Nephron (organoid): ENCODE results near the gene PEAK1.

Experiments
- H3K27ac Mint-ChIP-seq, 3 experiments: 2 replicates each; pipeline ENCODE4 v1.8.0; 2020; ENCODE audit warnings: mixed read lengths in 3 of 3, mild to moderate bottlenecking in 2 of 3, moderate library complexity in 1 of 3
- H3K27me3 Mint-ChIP-seq: 2 replicates; pipeline ENCODE4 v1.8.0; 2021; ENCODE audit warnings: low read depth, mild to moderate bottlenecking, moderate library complexity, mixed read lengths
- H3K36me3 Mint-ChIP-seq: 2 replicates; pipeline ENCODE4 v1.8.0; 2020; ENCODE audit warnings: low read depth, mixed read lengths
- H3K4me1 Mint-ChIP-seq: 2 replicates; pipeline ENCODE4 v1.8.0; 2020; ENCODE audit warnings: mixed read lengths
- H3K4me3 Mint-ChIP-seq, 3 experiments: 2 replicates each; pipeline ENCODE4 v1.8.0; 2020; ENCODE audit warnings: mild to moderate bottlenecking in 3 of 3, mixed read lengths in 3 of 3, moderate library complexity in 2 of 3
- H3K9me3 Mint-ChIP-seq: 2 replicates; pipeline ENCODE4 v1.8.0; 2020; ENCODE audit warnings: mixed read lengths
- CTCF ChIP-seq, 3 experiments: fragments of 200-600 bp; sonication (generic); IDR thresholded peaks; one replicate each; pipeline ENCODE4 v1.5.0; 2021; ENCODE audit warnings: antibody characterized with exemption in 3 of 3; ENCODE audit not compliant: unreplicated experiment in 3 of 3

The PEAK1 gene

DNA sequence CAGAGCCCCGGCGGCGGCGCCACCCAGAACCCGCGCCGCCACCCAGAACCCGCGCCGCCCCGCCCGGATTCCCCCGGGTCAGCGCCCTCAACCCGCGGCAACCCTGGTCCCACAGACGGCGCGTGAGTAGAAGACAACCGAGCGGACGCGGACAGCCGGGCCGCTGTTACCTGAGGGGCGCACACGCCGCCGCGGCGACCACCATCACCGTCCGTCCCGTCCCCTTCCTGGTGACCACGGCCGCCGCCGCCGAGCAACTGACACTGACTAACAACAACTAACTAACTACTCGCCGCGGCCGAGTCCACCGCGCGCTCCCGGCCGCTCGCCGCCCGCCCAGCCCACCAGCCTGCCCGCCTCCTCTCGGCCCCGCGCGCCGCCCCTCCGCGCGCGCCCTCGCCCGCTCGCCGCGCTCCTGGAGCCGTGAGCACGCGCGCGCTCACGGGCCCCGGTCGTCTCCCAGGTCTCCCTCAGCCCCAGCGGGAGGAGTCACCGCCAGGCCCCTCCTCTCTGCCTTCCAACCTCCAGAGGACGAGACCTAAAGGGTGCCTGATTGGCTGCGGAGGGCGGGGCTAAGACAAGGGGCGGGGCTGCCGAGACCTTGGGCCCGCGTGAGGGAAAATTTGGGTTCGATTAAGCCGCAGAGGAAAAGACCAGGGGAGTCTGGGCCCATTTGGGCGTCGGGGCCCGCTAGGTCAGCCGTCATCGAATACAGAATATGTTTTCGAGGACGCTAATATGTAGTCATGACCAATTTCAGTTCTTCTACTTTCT is at the start of gene PEAK1:
TSS of gene PEAK1 (minus strand) at position 269 of the 774 bp plus-strand sequence. CDS start 238,178 bp downstream, outside the sequence.
- Mint-ChIP-seq H3K27ac (peak within 1 kb of the TSS; percentile 97 to 100 (median 100)), H3K4me1 (peaks cover 48% of the 10 kb centered on the region), H3K4me3 (peak within 1 kb of the TSS; percentile 98 to 99 (median 99)), H3K36me3 (no peaks in the 10 kb centered on the region), H3K9me3 (no peaks in the 10 kb centered on the region), H3K27me3 (no peaks in the 10 kb centered on the region)
- no peak for TF ChIP-seq CTCF (IDR thresholded peaks at IDR 0.05; ENCODE audit: unreplicated experiment in 3 of 3)

DNA sequence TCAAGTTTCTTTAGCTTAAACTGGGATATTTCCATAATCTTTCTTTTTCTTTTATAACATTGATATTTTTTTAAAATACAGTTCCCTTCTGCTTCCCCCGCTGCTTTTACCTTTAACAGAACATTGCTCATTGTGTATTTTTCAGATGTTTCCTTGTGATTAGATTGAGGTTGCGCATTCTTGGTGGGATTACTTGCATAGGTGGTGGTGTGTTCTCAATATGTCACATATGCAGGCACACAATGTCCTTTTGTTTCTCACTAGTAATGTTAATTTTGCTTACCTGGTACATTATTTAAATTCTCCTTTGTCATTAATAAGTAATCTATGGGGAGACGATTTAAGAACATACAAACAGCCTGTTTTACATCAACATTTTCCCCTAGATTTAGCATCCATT is 49.0 kb upstream of the PEAK1 start:
- Mint-ChIP-seq H3K9me3 (no peaks in the 10 kb centered on the region), H3K27me3 (no peaks in the 10 kb centered on the region), H3K4me1 (peaks cover 6% of the 10 kb centered on the region), H3K27ac (no peak overlapping the region), H3K4me3 (no peak overlapping the region), H3K36me3 (peaks cover 66% of the 10 kb centered on the region)
- no peak for TF ChIP-seq CTCF (IDR thresholded peaks at IDR 0.05; ENCODE audit: unreplicated experiment in 3 of 3)

DNA sequence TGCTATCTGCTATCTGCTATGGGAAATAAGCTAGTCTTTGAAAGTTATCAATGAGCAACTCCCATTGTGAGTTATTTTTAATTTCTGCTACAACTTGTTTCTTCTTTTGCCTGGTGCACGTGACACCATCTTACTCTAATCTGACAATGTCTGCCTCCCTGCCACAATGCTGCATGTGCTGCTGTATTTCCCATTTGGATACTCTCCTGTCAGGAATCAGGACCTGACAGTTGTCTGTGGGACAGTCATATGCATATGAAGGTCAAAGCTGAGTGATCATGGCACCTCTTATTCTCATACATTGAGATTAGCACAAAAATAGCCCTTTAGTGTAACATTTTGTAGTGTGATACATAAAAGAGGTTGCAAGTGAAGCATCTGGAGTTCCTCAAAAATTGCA is 46.6 kb upstream of the PEAK1 start:
- H3K27ac Mint-ChIP-seq: no peak overlapping the region
- H3K36me3 Mint-ChIP-seq: peaks cover 52% of the 10 kb centered on the region
- H3K4me3 Mint-ChIP-seq: no peak overlapping the region
- TF ChIP-seq CTCF (IDR thresholded peaks at IDR 0.05; ENCODE audit: unreplicated experiment in 3 of 3): no peak
- H3K4me1 Mint-ChIP-seq: no peaks in the 10 kb centered on the region
- H3K9me3 Mint-ChIP-seq: no peaks in the 10 kb centered on the region
- H3K27me3 Mint-ChIP-seq: no peaks in the 10 kb centered on the region

GRCh38 chr15:77464129-77464865 is 44.4 kb upstream of the PEAK1 start:
- H3K27ac Mint-ChIP-seq: no peak overlapping the region
- no peaks in the 10 kb centered on the region for H3K9me3 Mint-ChIP-seq
- H3K27me3 Mint-ChIP-seq: no peaks in the 10 kb centered on the region
- H3K4me1 Mint-ChIP-seq: no peaks in the 10 kb centered on the region
- no peak overlapping the region for H3K4me3 Mint-ChIP-seq
- TF ChIP-seq CTCF (IDR thresholded peaks at IDR 0.05; ENCODE audit: unreplicated experiment in 3 of 3): no peak
- peaks cover 53% of the 10 kb centered on the region for H3K36me3 Mint-ChIP-seq

DNA sequence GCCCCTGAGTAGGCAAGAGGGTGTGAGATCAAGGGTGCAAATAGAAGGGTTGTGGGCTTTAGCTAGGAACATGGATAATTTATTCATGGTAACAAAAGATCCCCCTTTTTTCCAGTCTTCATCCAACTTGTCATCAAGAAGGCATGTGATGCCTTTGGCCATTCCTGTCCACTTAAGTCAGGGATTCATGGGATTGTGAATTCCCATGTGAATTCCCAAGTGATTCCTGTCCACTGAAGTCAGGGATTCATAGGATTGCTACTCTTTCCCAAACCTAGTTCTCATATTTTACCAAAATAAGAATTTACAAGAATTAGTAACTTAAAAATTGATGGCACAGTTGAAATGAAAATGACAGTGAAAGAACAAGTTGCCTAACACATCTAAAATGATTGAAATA is 41.6 kb upstream of the PEAK1 start:
- Mint-ChIP-seq H3K9me3 (no peaks in the 10 kb centered on the region), H3K27me3 (no peaks in the 10 kb centered on the region), H3K4me3 (no peak overlapping the region), H3K4me1 (peaks cover 11% of the 10 kb centered on the region), H3K36me3 (peaks cover 37% of the 10 kb centered on the region), H3K27ac (no peak overlapping the region)
- no peak for TF ChIP-seq CTCF (IDR thresholded peaks at IDR 0.05; ENCODE audit: unreplicated experiment in 3 of 3)
